Heart left ventricle (tissue), 13 donors: ENCODE measurements around the gene ZDHHC4.
"Not testable (repeated sequence)": the region's sequence is repeated elsewhere in the genome, so short reads cannot be mapped to it uniquely, and the experiment has no call there.

Experiments used
- CTCF ChIP-seq, 12 donors: fragments of 200-600 bp; sonication (generic) in 4 of 12; IDR thresholded peaks; one replicate each; pipeline versions ENCODE4 v1.5.0 to v1.8.0; 2018 to 2022; ENCODE audit warnings: antibody characterized with exemption in 12 of 12, mild to moderate bottlenecking in 5 of 12
- POLR2A ChIP-seq, 2 donors: fragments of 450-650 bp; IDR thresholded peaks; one replicate each; pipeline ENCODE4 v1.6.1; 2017; ENCODE audit warnings: antibody characterized with exemption in 2 of 2, mild to moderate bottlenecking in 2 of 2, moderate library complexity in 2 of 2
- donor health status: ischemic (EF 13 %, LVEDD 7.1; RV severe dilation, severe dysfunction).
- donor health status: DM: no; HTN: yes; CAD: no.
- donor health status: DM: no; HTN: no; CAD: no.
- donor health status: ischemic (EF 25% LVEDD 6.9; RV normal size, moderate dysfunction).
- donor health status: ischemic (EF 25% LVEDD 5.7; RV mildly dilated, moderate dysfunction).
- donor health status: ischemic (EF 35%, LVEDD 5.7; RV mildly dilated, moderate dysfunction).
- donor health status: nonischemic (EF 11% LVEDD 7.7; RV severe dilation, severe dysfunction).
- donor health status: DM: yes; HTN: yes; CAD: no.
- donor health status: PGD.
- donor health status: ischemic (EF 29% LVEDD 5.4; RV normal size, mild dysfunction).
- donor health status: nonischemic (EF 23%, LVEDD 6.1; RV moderate dilation, normal function).

GRCh38 chr7:6634971-6635370, 57.7 kb downstream of the ZDHHC4 start:
- TF ChIP-seq POLR2A, CTCF (IDR thresholded peaks at IDR 0.05): not testable (repeated sequence)
